PC-3 (cell line): ENCODE data around the gene MED19.

Experiments
- CTCF ChIP-seq: fragments of 300-600 bp; sonication (generic); conservative IDR thresholded peaks from 2 replicates; pipeline ENCODE4 v1.5.1; 2017; ENCODE audit warnings: antibody characterized with exemption, low read depth, mild to moderate bottlenecking, low read length
- EZH2 ChIP-seq: fragments of 300-600 bp; sonication (generic); IDR thresholded peaks from one replicate; pipeline ENCODE4 v1.6.1; 2017; ENCODE audit warnings: antibody characterized with exemption, mild to moderate bottlenecking, low read length; ENCODE audit not compliant: unreplicated experiment

- TF ChIP-seq EZH2 (no peak), CTCF (no peak)
These were observed 54.0 kb downstream of the MED19 start for GRCh38 chr11:57658023-57658361.
